ENCODE results near the gene HUWE1.
"Not testable (repeated sequence)": the region's sequence is repeated elsewhere in the genome, so short reads cannot be mapped to it uniquely, and the experiment has no call there.

The HUWE1 gene

GRCh38 chrX:53511322-53511721 is 175.2 kb downstream of the HUWE1 start:
- no peak for DNase-seq
- ATAC-seq = no peak

- ATAC-seq = not testable (repeated sequence)
These were observed 182.5 kb downstream of the HUWE1 start for GRCh38 chrX:53504035-53504434.

GRCh38 chrX:53494436-53494835 is 192.1 kb downstream of the HUWE1 start:
- DNase-seq (no peak), ATAC-seq (no peak)

More at GRCh38 chrX:53504035-53504434, 182.5 kb downstream of the HUWE1 start:
- not testable (repeated sequence) for DNase-seq

GRCh38 chrX:53486285-53486684 is 200.2 kb downstream of the HUWE1 start:
- no peak for DNase-seq
- no peak for ATAC-seq

GRCh38 chrX:53483838-53484405 is 202.6 kb downstream of the HUWE1 start:
- DNase-seq = no peak

GRCh38 chrX:53483416-53483815 is 203.1 kb downstream of the HUWE1 start:
- no peak for DNase-seq
- ATAC-seq = no peak

More at GRCh38 chrX:53483838-53484405, 202.6 kb downstream of the HUWE1 start:
- ATAC-seq = no peak
